IMR-90 (cell line): Measurements from ENCODE around the gene TSPAN14. TPM values are rescaled to one million over a fixed set of nuclear protein-coding genes. Genes with fewer than 3 reads are reported as not detected.

Experiments
- ATAC-seq: fragments of 200-7000 bp; cut with Tn5 transposase; 2 replicates; pipeline ENCODE4 v1.9.1; 2020; ENCODE audit warnings: low read depth, mild to moderate bottlenecking, moderate library complexity
- BruUV-seq: library from RNA; stranded (reverse); fragments of 400-500 nt; replicated peaks from 2 replicates; lab custom pipeline; 2021; lab: Mats Ljungman, UMichigan
- CTCF ChIA-PET: fragments of 300-600 bp; formaldehyde crosslinking; extraction: SDS; loops from one replicate; lab custom pipeline; 2021; ENCODE audit warnings: antibody characterized with exemption; lab: Yijun Ruan, JAX
- POLR2A ChIA-PET: fragments of 300-600 bp; sonication (Branson Sonifier 250); formaldehyde crosslinking; loops from one replicate; lab custom pipeline; 2022; ENCODE audit warnings: antibody characterized with exemption; ENCODE audit not compliant: unreplicated experiment; lab: Charles Lee
- DNase-seq: peaks from one replicate; pipeline ENCODE4 v3.0.0; 2013
- H2AFZ ChIP-seq: replicated peaks from 2 replicates; pipeline ENCODE3; 2013; ENCODE audit warnings: low read length, mild to moderate bottlenecking; ENCODE audit not compliant: poor library complexity
- H2AK5ac ChIP-seq: 2 replicates; pipeline ENCODE4 v1.6.1; 2013; ENCODE audit warnings: low read depth, low read length, inconsistent platforms
- H2AK9ac ChIP-seq: replicated peaks from 2 replicates; pipeline ENCODE3; 2013; ENCODE audit warnings: mild to moderate bottlenecking, low read depth, low read length, moderate library complexity; ENCODE audit not compliant: poor library complexity
- H2BK120ac ChIP-seq: 2 replicates; pipeline ENCODE4 v1.6.1; 2013; ENCODE audit warnings: low read depth, low read length, inconsistent platforms
- H2BK15ac ChIP-seq: 3 replicates; pipeline ENCODE4 v1.6.1; 2013; ENCODE audit warnings: low read depth, low read length, inconsistent platforms
- H2BK20ac ChIP-seq: 2 replicates; pipeline ENCODE4 v1.6.1; 2013; ENCODE audit warnings: low read depth, mild to moderate bottlenecking, inconsistent platforms, low read length, moderate library complexity
- H2BK5ac ChIP-seq: 2 replicates; pipeline ENCODE4 v1.6.1; 2013; ENCODE audit warnings: mild to moderate bottlenecking, low read depth, low read length, inconsistent platforms; ENCODE audit not compliant: poor library complexity, severe bottlenecking
- H3K14ac ChIP-seq: replicated peaks from 2 replicates; pipeline ENCODE4 v1.6.1; 2013; ENCODE audit warnings: low read depth, low read length, inconsistent platforms
- H3K18ac ChIP-seq: 2 replicates; pipeline ENCODE4 v1.6.1; 2013; ENCODE audit warnings: low read depth, low read length, control low read depth
- H3K23ac ChIP-seq: 2 replicates; pipeline ENCODE4 v1.6.1; 2013; ENCODE audit warnings: low read depth, low read length, inconsistent platforms
- H3K27ac ChIP-seq: 2 replicates; pipeline ENCODE4 v1.5.1; 2013; ENCODE audit warnings: mild to moderate bottlenecking, control low read depth, low read length; ENCODE audit not compliant: insufficient read depth
- H3K27me3 ChIP-seq: 2 replicates; pipeline ENCODE4 v1.6.1; 2013; ENCODE audit warnings: low read length; ENCODE audit not compliant: control insufficient read depth, insufficient read depth
- H3K36me3 ChIP-seq: 2 replicates; pipeline ENCODE4 v1.6.1; 2013; ENCODE audit warnings: low read length, mixed read lengths; ENCODE audit not compliant: control insufficient read depth, insufficient read depth
- H3K4ac ChIP-seq: 2 replicates; pipeline ENCODE4 v1.6.1; 2013; ENCODE audit warnings: low read depth, low read length, inconsistent platforms
- H3K4me1 ChIP-seq: 2 replicates; pipeline ENCODE4 v1.6.1; 2013; ENCODE audit warnings: low read length, mixed read lengths; ENCODE audit not compliant: control insufficient read depth, insufficient read depth
- H3K4me2 ChIP-seq: 2 replicates; pipeline ENCODE4 v1.6.1; 2013; ENCODE audit warnings: low read depth, mild to moderate bottlenecking, control low read depth, low read length, moderate library complexity
- H3K4me3 ChIP-seq: 2 replicates; pipeline ENCODE4 v1.5.1; 2013; ENCODE audit warnings: low read depth, mild to moderate bottlenecking, control low read depth, low read length, moderate library complexity; ENCODE audit not compliant: insufficient read depth
- H3K56ac ChIP-seq: 2 replicates; pipeline ENCODE4 v1.6.1; 2013; ENCODE audit warnings: low read length, inconsistent platforms; ENCODE audit not compliant: insufficient read depth; ENCODE audit errors: extremely low read depth
- H3K79me1 ChIP-seq, 2 experiments: 2 replicates each; pipeline ENCODE4 v1.6.1; 2013; ENCODE audit warnings: low read length in 2 of 2, inconsistent platforms in 1 of 2, low read depth in 1 of 2
- H3K9ac ChIP-seq: 2 replicates; pipeline ENCODE4 v1.6.1; 2013; ENCODE audit warnings: low read depth, low read length, control low read depth
- H3K9me1 ChIP-seq: 2 replicates; pipeline ENCODE4 v1.6.1; 2013; ENCODE audit warnings: low read length, inconsistent platforms; ENCODE audit not compliant: insufficient read depth
- H3K9me3 ChIP-seq: 2 replicates; pipeline ENCODE4 v1.6.1; 2013; ENCODE audit warnings: low read length; ENCODE audit not compliant: control insufficient read depth, insufficient read depth
- H4K20me1 ChIP-seq: 2 replicates; pipeline ENCODE4 v1.6.1; 2013; ENCODE audit warnings: low read length, inconsistent platforms; ENCODE audit not compliant: insufficient read depth
- H4K5ac ChIP-seq: 2 replicates; pipeline ENCODE4 v1.6.1; 2013; ENCODE audit warnings: mild to moderate bottlenecking, low read depth, low read length, control low read depth
- H4K8ac ChIP-seq, 2 experiments: 2 replicates each; pipeline ENCODE4 v1.6.1; 2013; ENCODE audit warnings: low read depth in 2 of 2, low read length in 2 of 2, control low read depth in 1 of 2, inconsistent platforms in 1 of 2
- H4K91ac ChIP-seq: 2 replicates; pipeline ENCODE4 v1.6.1; 2013; ENCODE audit warnings: low read depth, low read length, inconsistent platforms; ENCODE audit not compliant: insufficient read depth
- CHD1 ChIP-seq: IDR thresholded peaks from 2 replicates; pipeline ENCODE4 v1.6.1; 2012; ENCODE audit warnings: low read depth, low read length, improper control_type of control experiment
- FOS ChIP-seq: fragments of 150-350 bp; IDR thresholded peaks from 2 replicates; pipeline ENCODE4 v1.6.1; 2016; ENCODE audit warnings: low read depth, low read length
- MAFK ChIP-seq: IDR thresholded peaks from 2 replicates; pipeline ENCODE4 v1.6.1; 2012; ENCODE audit warnings: low read depth, low read length, improper control_type of control experiment
- MAZ ChIP-seq: IDR thresholded peaks from 2 replicates; pipeline ENCODE4 v1.6.1; 2012; ENCODE audit warnings: low read depth, mild to moderate bottlenecking, low read length, improper control_type of control experiment, moderate library complexity, borderline replicate concordance
- MXI1 ChIP-seq: IDR thresholded peaks from 2 replicates; pipeline ENCODE4 v1.6.1; 2012; ENCODE audit warnings: low read depth, mild to moderate bottlenecking, low read length, moderate library complexity, borderline replicate concordance
- NFE2L2 ChIP-seq: fragments of 150-350 bp; IDR thresholded peaks from 2 replicates; pipeline ENCODE4 v1.6.1; 2016; ENCODE audit warnings: low read depth, mild to moderate bottlenecking, low read length
- POLR2A ChIP-seq: IDR thresholded peaks from 2 replicates; pipeline ENCODE4 v1.6.1; 2012; ENCODE audit warnings: mild to moderate bottlenecking, low read depth, low read length
- RAD21 ChIP-seq: IDR thresholded peaks from 2 replicates; pipeline ENCODE4 v1.6.1; 2012; ENCODE audit warnings: low read length, improper control_type of control experiment
- RCOR1 ChIP-seq: IDR thresholded peaks from 2 replicates; pipeline ENCODE4 v1.6.1; 2012; ENCODE audit warnings: mild to moderate bottlenecking, low read length, improper control_type of control experiment; ENCODE audit not compliant: insufficient replicate concordance
- RFX5 ChIP-seq: IDR thresholded peaks from 2 replicates; pipeline ENCODE4 v1.8.0; 2012; ENCODE audit warnings: low read depth, mild to moderate bottlenecking, low read length, moderate library complexity
- WGBS, 2 experiments: methylation state at CpG; one replicate each; pipeline versions ENCODE4 v1.1.5 to v1.1.7; 2013; ENCODE audit warnings: missing lambda C conversion rate in 2 of 2; ENCODE audit not compliant: insufficient read length in 1 of 2; ENCODE audit errors: extremely low coverage in 2 of 2; 5-methylcytosine and 5-hydroxymethylcytosine counted together
- dilution Hi-C: fragments of 300-500 bp; cut with HindIII; formaldehyde crosslinking; loops from one replicate; pipeline ENCODE4 v1.14.3; 2018; ENCODE audit warnings: low sequenced_read_pairs; ENCODE audit not compliant: unreplicated experiment
- in situ Hi-C: fragments of 300-500 bp; cut with MboI; formaldehyde crosslinking; loops from 3 replicates; pipeline ENCODE4 v1.14.3; 2019; ENCODE audit warnings: low sequenced_read_pairs, inconsistent platforms, mixed read lengths
- intact Hi-C: fragments of 100-400 bp; cut with micrococcal nuclease; formaldehyde crosslinking; loops from 2 replicates; pipeline ENCODE4 v1.10.0; 2022
- polyA plus RNA-seq, 3 experiments: library from polyadenylated mRNA; depleted of rRNA; stranded (reverse); fragments of >200 nt; gene quantifications; 2 replicates each; pipeline ENCODE4 v1.2.3, GENCODE V29; 2012; ENCODE audit warnings: low replicate concordance in 1 of 3
- total RNA-seq: library from RNA; depleted of rRNA; stranded (reverse); fragments of >200 nt; gene quantifications from 2 replicates; pipeline ENCODE4 v1.2.3, GENCODE V29; 2012
- TF ChIP-seq, protein P1 (sequence below): fragments of 150-350 bp; IDR thresholded peaks from 2 replicates; pipeline ENCODE4 v1.6.1; 2016; ENCODE audit warnings: low read depth, mild to moderate bottlenecking, low read length, moderate library complexity, borderline replicate concordance
- TF ChIP-seq, protein P2 (sequence below): conservative IDR thresholded peaks from 2 replicates; pipeline ENCODE4 v1.5.1; 2012; ENCODE audit warnings: mild to moderate bottlenecking, low read depth, low read length, improper control_type of control experiment

TSPAN14 gene
- total and polyA plus RNA-seq, 2 of the 4 experiments (the other 2 are of a cell fraction) = 18.5 to 43.0 TPM

DNA sequence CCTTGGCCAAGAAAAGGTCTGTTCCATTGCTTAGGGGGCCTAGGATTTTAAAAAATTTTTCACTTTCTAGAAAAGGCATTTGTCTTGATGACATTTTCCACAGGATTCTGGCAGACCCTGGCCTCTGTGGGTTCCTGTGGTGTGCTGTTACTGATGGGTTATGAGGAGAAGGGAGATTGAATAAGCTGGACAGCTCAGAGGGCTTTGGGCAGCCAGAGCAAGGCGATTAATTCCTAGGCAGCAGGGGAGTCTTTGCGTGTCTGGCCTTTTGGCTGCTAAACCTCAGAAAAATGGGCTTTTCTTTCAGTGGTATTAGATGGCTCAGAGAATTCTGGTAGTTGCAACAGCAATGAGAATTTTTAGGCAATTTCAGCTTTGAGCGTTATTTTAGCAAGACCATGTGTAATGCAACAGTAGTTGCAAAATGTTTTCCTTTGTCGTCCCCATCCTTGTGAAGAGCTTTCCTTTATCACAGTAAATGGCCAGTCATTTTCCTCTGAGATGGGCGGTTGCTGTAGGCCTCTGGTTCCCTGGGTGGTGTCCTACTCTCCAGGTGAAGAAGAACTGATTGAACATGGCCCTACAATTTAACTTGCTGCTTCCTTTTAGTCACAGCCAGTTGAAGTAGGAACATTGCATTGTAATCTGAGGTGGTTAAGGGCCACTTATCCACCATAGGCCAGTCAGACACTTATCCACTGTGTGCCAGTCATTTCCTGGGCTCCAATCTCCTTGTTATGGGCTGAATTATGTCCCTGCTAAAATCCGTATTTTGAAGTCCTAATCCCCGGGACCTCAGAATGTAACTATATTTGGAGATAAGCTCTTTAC is 126.7 kb downstream of the TSPAN14 start:
- Histone ChIP-seq H3K4me3 (no peak overlapping the region), H2BK5ac (no peak overlapping the region), H3K4me1 (no peaks in the 10 kb centered on the region), H3K56ac (no peak overlapping the region), H3K4me2 (no peak overlapping the region), H4K91ac (no peak overlapping the region), H3K27me3 (peaks cover 2% of the 10 kb centered on the region; the same call in 1 of the 2 replicates), H3K9me1 (no peaks in the 10 kb centered on the region), H4K8ac (no peak overlapping the region), H3K27ac (no peak overlapping the region), H3K23ac (no peak overlapping the region), H3K9ac (no peak overlapping the region), H4K5ac (no peak overlapping the region), H4K20me1 (no peaks in the 10 kb centered on the region), H3K18ac (no peak overlapping the region), H3K36me3 (no peaks in the 10 kb centered on the region), H2BK20ac (no peak overlapping the region), H3K9me3 (no peaks in the 10 kb centered on the region), H2AFZ (no peak overlapping the region), H3K79me1 (no peaks in the 10 kb centered on the region), H3K14ac (no peak overlapping the region), H3K4ac (no peak overlapping the region), H2AK5ac (no peak overlapping the region), H2AK9ac (no peak overlapping the region), H2BK120ac (no peak overlapping the region), H2BK15ac (no peak overlapping the region)
- no peak for ATAC-seq
- no peak for DNase-seq
- TF ChIP-seq MXI1 (no peak), RAD21 (no peak), FOS (no peak), MAFK (no peak), MAZ (no peak), NFE2L2 (no peak), POLR2A (no peak), CHD1 (no peak), RCOR1 (no peak), RFX5 (no peak)
- TF ChIP-seq, protein P1, sequence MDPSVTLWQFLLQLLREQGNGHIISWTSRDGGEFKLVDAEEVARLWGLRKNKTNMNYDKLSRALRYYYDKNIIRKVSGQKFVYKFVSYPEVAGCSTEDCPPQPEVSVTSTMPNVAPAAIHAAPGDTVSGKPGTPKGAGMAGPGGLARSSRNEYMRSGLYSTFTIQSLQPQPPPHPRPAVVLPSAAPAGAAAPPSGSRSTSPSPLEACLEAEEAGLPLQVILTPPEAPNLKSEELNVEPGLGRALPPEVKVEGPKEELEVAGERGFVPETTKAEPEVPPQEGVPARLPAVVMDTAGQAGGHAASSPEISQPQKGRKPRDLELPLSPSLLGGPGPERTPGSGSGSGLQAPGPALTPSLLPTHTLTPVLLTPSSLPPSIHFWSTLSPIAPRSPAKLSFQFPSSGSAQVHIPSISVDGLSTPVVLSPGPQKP = no peak
- TF ChIP-seq, protein P2, sequence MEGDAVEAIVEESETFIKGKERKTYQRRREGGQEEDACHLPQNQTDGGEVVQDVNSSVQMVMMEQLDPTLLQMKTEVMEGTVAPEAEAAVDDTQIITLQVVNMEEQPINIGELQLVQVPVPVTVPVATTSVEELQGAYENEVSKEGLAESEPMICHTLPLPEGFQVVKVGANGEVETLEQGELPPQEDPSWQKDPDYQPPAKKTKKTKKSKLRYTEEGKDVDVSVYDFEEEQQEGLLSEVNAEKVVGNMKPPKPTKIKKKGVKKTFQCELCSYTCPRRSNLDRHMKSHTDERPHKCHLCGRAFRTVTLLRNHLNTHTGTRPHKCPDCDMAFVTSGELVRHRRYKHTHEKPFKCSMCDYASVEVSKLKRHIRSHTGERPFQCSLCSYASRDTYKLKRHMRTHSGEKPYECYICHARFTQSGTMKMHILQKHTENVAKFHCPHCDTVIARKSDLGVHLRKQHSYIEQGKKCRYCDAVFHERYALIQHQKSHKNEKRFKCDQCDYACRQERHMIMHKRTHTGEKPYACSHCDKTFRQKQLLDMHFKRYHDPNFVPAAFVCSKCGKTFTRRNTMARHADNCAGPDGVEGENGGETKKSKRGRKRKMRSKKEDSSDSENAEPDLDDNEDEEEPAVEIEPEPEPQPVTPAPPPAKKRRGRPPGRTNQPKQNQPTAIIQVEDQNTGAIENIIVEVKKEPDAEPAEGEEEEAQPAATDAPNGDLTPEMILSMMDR = no peak
- BruUV-seq = no TSS peak
- dilution Hi-C loops = no loop called here
- POLR2A ChIA-PET = no interaction called here
- CTCF ChIA-PET = no interaction called here
- in situ Hi-C loops = no loop called here
- intact Hi-C loops = no loop called here
- WGBS, 2 experiments = 47% methylated on average over 2 of the region's 7 CpGs; no CpG with 5 or more reads in 1 of the 2 experiments
